GM21619 (cell line): Measurements from ENCODE around the gene CADM4.
"Not testable (repeated sequence)": the region's sequence is repeated elsewhere in the genome, so short reads cannot be mapped to it uniquely, and the experiment has no call there.

Experiments used
- ATAC-seq: cut with Tn5 transposase; IDR thresholded peaks from one replicate; pipeline ENCODE4 v1.9.1; 2021; ENCODE audit not compliant: unreplicated experiment

Gene CADM4

GRCh38 chr19:43664018-43664417 lies 24.4 kb upstream of the CADM4 start:
- ATAC-seq, result no peak

- no peak for ATAC-seq
Measured at GRCh38 chr19:43662487-43662886, 22.8 kb upstream of the CADM4 start.

- ATAC-seq, result no peak
Measured at GRCh38 chr19:43660971-43661360, 21.3 kb upstream of the CADM4 start.

GRCh38 chr19:43660301-43660970 lies 20.8 kb upstream of the CADM4 start:
- no peak for ATAC-seq

GRCh38 chr19:43658494-43658893 lies 18.8 kb upstream of the CADM4 start:
- ATAC-seq, result no peak

DNA sequence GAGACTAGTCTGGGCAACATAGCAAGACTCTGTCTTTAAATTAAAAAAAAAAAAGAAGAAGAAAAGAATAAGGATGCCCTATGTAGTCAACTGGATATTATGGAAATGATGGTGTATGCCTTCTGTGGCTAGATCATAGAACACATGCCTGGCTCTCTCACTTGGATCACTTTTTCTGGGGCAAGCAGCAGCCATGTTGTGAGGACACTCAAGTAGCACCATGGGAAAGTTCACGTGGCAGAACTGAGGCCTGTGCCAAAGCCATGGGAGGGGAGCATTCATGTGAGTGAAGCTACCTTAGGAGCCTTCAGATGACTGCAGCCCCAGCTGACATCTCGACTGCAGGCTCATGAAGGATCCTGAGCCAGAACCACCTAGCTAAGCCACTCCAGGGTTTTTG lies 18.4 kb upstream of the CADM4 start:
- ATAC-seq, result no peak

GRCh38 chr19:43656436-43656835 lies 16.8 kb upstream of the CADM4 start:
- no peak for ATAC-seq

DNA sequence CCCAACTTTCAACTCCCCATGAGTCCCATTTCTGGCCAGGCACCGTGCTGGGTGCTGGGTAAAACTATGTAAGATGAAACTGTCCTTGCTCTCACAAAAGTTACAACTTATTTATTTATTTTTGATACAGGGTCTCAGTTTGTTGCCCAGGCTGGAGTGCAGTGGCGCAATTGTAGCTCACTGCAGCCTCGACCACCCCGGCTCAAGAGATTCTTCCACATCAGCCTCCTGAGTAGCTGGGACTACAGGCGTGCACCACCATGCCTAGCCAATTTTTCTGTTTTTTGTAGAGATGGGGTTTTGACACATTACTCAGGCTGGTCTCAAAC lies 12.9 kb upstream of the CADM4 start:
- no peak for ATAC-seq

- no peak for ATAC-seq
Measured at GRCh38 chr19:43651758-43652545, 12.3 kb upstream of the CADM4 start.

- not testable (repeated sequence) for ATAC-seq
Measured at GRCh38 chr19:43650276-43650675, 10.6 kb upstream of the CADM4 start.

GRCh38 chr19:43649514-43649913 lies 9.9 kb upstream of the CADM4 start:
- ATAC-seq, result no peak

GRCh38 chr19:43648633-43649032 lies 9.0 kb upstream of the CADM4 start:
- no peak for ATAC-seq

DNA sequence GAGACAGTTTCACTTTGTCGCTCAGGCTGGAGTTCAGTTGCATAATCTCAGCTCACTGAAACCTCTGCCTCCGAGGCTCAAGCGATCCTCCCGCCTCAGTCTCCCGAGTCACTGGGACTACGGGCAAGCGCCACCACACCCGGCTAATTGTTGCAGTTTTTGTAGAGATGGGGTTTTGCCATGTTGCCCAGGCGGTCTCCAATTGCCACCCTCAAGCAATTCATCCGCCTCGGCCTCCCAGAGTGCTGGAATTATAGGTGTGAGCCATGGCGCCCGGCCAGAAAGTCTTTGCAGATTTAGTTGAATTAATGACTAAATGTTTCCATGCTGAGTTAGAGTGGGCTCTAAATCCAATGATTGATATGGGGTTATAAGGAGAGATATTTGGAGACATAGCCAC lies 4.5 kb upstream of the CADM4 start:
- no peak for ATAC-seq

GRCh38 chr19:43643326-43643725 lies 3.7 kb upstream of the CADM4 start:
- no peak for ATAC-seq

- ATAC-seq, result no peak
Measured at GRCh38 chr19:43642531-43642930, 2.9 kb upstream of the CADM4 start.

DNA sequence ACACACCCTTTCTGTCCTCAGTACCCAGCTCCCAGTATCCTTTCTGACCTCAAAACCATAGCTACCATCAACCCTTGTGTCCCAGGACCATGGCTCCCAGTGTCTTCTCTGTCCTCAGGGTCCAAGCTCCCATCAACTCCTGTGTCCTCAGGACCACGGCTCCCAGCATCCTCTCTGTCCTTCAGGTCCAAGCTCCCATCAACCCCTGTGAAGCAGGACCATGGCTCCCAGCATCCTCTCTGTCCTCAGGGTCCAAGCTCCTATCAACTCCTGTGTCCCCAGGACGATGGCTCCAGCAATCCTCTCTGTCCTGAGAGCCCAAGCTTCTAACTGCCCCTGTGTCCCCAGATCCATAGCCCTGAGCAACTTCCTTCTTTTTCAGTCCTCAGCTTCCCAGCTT lies 1.7 kb upstream of the CADM4 start:
- ATAC-seq, result no peak

DNA sequence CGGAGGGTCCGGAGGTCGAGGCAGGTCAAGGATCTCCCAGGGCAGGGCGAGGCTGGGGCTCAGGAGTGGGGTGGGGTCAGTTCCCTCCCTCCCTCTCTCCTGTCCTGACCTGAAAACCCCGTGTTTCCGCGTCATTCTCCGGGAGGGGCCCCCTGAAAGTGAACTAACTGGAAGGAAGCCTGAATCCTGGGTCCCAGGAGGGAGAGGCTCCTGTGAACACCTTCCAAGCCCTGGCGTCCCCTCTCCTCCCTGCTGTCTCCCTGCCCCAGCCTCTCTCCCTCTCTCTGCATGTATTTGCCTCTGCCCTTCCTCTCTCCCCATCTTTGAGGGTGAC lies 741 bp upstream of the CADM4 start:
- no peak for ATAC-seq

DNA sequence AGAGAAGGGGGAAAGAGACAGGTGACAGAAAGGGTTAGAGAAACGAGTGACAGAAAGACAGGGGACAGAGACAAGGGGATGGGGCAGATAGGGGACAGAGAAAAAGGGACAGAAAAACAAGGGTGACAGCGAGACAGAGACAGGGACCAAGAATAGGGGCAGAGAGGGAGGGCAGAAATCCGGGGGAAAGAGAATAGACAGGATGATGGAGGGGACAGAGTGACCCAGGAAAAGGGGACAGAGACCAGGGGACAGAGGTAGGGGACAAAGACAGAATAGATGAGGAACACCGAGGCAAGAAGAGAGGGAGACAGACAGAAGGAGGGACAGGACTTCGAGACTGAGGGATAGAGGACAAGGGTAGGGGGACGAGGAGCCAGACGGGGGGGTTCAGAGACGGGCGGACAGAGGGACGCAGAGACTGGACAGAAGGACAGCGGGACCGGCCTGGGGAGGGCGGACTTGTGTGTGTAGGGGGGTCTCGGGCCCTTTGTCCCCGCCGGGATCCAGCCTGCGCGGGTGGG lies 593 bp downstream of the CADM4 start:
- no peak for ATAC-seq

- no peak for ATAC-seq
Measured at GRCh38 chr19:43638214-43638994, 1.2 kb downstream of the CADM4 start.

DNA sequence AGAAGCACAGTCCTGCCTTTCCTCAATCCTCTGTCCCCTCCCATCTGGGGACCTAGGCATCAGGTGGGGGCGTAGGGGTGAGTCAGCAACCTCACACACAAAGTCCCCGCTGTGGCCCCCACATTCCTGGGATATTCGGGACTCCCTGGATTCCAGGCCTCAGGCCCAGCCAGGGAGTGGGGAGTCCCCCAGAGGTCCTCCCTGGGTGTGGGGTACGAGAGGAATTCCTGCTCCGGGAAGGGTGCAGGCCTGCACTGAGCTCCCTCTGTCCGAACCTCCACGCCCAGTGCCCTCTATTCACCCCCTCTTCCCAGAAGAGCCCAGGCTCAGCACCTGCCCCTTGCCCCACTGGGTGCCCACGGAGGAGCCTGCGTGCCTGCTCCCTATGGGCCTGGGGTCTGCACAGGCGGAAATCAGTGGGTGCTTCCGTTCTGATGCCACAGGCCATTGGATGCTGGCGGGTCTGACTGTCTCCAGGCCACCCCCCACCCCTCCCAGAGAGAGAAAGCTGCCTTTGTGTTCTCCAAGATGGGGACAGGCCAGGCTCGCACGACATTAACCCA lies 3.4 kb downstream of the CADM4 start:
- no peak for ATAC-seq

GRCh38 chr19:43635561-43635940 lies 4.1 kb downstream of the CADM4 start:
- ATAC-seq, result not testable (repeated sequence)
